Measurements from ENCODE around the gene KCNA4. TPM values are rescaled to one million over a fixed set of nuclear protein-coding genes. Genes with fewer than 3 reads are reported as not detected.
"Not testable (repeated sequence)": the region's sequence is repeated elsewhere in the genome, so short reads cannot be mapped to it uniquely, and the experiment has no call there.

KCNA4 gene
- total RNA-seq, 1 donor from 2014 or later, result 11.0 TPM

GRCh38 chr11:30000986-30001750, 15.7 kb downstream of the KCNA4 start:
- FAIRE-seq, result no peak
- no peak for DNase-seq (ENCODE audit: low spot score in 2 of 2)

GRCh38 chr11:29996016-29996415, 20.8 kb downstream of the KCNA4 start:
- no peak for FAIRE-seq
- no peak for DNase-seq (ENCODE audit: low spot score in 2 of 2)

GRCh38 chr11:29989174-29989970, 27.5 kb downstream of the KCNA4 start:
- no peak for FAIRE-seq
- no peak for DNase-seq (ENCODE audit: low spot score in 2 of 2)

GRCh38 chr11:29985248-29985647, 31.6 kb downstream of the KCNA4 start:
- FAIRE-seq, result no peak

GRCh38 chr11:29984544-29984943, 32.3 kb downstream of the KCNA4 start:
- FAIRE-seq (no peak), DNase-seq (ENCODE audit: low spot score in 2 of 2) (no peak)

More at GRCh38 chr11:29985248-29985647, 31.6 kb downstream of the KCNA4 start:
- no peak for DNase-seq (ENCODE audit: low spot score in 2 of 2)

GRCh38 chr11:29978549-29978948, 38.3 kb downstream of the KCNA4 start:
- DNase-seq (ENCODE audit: low spot score in 2 of 2) (no peak), FAIRE-seq (no peak)

- not testable (repeated sequence) for FAIRE-seq; DNase-seq (ENCODE audit: low spot score in 2 of 2)
These were observed 41.2 kb downstream of the KCNA4 start for GRCh38 chr11:29975580-29975979.

- FAIRE-seq, result no peak
These were observed 53.0 kb downstream of the KCNA4 start for GRCh38 chr11:29963796-29964195.

GRCh38 chr11:29963036-29963435, 53.8 kb downstream of the KCNA4 start:
- FAIRE-seq (no peak), DNase-seq (ENCODE audit: low spot score in 2 of 2) (no peak)

More at GRCh38 chr11:29963796-29964195, 53.0 kb downstream of the KCNA4 start:
- no peak for DNase-seq (ENCODE audit: low spot score in 2 of 2)

GRCh38 chr11:29962243-29962642, 54.6 kb downstream of the KCNA4 start:
- DNase-seq (ENCODE audit: low spot score in 2 of 2) (no peak), FAIRE-seq (no peak)

Other genes starting within 250 kb of the KCNA4 start
- gene FSHB, start 214.0 kb upstream of the KCNA4 start, total RNA-seq, result not detected

All from frontal cortex (tissue), 4 donors.